ELR (cell line): ENCODE measurements around the gene DKC1.
"Not testable (repeated sequence)": the region's sequence is repeated elsewhere in the genome, so short reads cannot be mapped to it uniquely, and the experiment has no call there.

ENCODE experiments used
- DNase-seq: peaks from one replicate; pipeline ENCODE4 v3.0.0-alpha.2; 2015; ENCODE audit warnings: low read depth

DKC1 gene

GRCh38 chrX:154819771-154820341 lies 57.2 kb downstream of the DKC1 start:
- DNase-seq: no peak

- DNase-seq: no peak
Observed at GRCh38 chrX:154821523-154821922, 58.9 kb downstream of the DKC1 start.

- no peak for DNase-seq
Observed at GRCh38 chrX:154822029-154822428, 59.4 kb downstream of the DKC1 start.

- no peak for DNase-seq
Observed at GRCh38 chrX:154824638-154825037, 62.0 kb downstream of the DKC1 start.

GRCh38 chrX:154825586-154825985 lies 62.9 kb downstream of the DKC1 start:
- DNase-seq: not testable (repeated sequence)
